ENCODE results near the gene FUT8.

Gene FUT8

DNA sequence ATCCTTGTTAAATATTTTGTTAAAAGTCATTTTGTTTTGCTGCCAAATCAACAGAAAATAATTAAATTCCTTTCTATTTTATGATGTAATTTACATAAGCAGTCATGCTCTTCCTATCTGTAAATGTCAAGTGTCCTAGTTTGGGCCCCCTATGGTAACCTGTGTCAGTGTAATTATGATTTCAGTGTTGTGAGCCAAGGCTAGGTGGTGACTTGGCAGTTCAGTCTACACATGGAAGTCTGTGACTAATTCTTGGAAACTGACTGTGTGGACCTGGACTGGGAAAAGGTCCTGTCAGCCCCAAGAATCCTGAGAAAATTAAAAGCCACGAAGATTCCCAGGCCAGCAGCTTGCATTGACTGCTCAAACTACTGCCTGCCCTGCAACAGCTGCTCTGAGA is 371.0 kb downstream of the FUT8 start:
- no peak for DNase-seq

DNA sequence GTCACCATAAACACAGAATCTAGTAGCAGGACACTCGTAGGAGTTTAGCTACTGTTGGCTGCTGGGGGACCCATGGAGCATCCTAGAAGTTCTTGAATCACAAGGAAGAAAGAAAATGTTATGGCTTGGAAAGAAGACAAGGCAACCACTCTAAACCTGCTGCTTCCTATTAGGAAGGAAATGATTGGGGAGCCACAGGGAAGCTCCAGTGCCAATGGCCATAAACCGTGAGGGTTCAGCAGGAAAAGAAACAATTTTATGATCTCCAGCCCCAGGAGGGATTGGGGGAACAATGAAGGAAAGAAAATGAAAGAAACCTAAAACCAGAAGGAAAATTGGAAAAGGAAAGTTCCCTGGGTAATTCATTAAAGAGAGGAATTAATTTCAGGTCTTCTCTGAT is 372.0 kb downstream of the FUT8 start:
- DNase-seq: no peak

DNA sequence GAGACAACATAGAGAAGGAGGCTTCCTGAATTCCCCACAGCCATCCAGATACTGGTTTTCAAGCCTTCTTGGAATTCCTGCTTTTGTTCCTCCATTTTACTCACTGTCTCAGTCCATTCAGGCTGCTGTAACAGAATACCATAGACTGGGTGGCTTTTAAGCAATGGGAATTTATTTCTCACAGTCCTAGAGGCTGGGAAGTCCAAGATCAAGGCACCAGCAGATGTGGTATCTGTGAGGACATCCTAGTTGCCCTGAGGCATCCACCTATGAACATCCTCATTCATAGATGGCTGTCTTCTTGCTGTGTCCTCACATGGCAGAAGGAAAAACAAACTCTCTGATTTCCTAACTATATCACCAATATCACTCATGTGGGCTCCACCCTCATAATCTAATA is 374.9 kb downstream of the FUT8 start:
- DNase-seq: no peak

DNA sequence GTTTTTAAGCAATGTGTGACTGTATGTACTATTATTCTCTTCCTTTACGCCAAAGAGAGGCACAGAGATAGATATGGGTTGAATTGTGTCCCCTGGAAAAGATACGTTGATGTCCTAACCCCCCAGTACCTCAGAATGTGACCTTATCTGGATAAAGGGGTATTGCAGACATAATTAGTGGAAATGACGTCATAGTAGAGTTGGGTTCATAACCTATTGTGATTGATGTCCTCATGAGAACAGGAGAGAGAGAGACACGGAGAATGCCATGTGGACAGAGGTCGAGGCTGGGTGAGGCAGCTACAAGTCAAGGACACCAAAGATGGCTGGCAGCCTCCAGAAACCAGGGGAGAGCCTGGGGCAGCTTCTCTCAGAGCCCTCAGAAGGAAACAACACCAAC is 376.3 kb downstream of the FUT8 start:
- no peak for DNase-seq

DNA sequence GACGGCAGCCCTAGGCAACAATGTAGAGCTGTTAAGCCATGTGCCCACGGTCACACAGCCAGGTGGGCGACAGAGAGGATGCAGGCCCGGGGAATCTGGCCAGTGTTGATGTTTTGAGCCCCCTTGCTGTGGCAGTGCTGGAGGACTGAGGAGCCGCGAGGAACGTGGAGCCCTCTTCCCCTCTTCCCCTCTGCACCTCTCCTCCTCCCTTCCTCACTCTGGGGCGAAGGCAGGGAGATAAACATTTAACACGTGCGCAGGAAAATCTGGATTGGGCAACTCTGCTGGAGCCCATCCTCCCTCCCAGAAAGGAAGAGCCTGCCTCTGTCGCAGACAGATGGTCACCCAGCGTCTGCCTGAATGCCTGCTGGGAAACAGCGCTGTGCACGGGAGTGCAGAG is 376.8 kb downstream of the FUT8 start:
- DNase-seq: no peak

DNA sequence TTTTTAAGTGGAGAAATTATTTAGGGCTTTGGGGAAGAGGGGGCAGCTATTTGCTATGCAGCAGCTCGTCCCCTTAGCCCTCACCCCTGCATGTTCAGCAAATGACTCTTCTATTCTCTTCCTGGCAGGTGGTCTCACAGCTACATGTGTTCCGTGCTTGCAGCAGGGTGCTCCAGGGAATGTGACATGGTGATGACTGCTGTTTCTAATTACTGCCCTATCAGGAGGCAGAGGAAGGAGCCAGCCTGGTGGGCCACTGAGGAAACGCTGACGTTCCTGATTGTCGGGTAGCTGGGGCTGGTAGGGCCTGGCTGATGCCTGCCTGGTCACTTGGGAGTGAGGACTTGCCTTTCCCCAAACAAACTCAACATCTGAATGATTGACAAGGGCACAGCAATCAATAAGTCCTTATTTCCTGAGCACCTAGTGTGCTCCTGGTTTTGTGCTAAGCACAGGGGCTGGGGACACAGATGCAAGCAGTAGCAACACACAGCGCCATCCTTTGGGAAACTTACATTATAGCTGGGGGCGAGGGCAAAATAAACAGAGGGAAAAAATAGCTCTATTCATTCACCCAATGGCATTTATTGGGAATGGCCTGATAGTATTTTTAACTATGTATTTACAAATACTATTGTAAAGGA is 377.8 kb downstream of the FUT8 start:
- no peak for DNase-seq

DNA sequence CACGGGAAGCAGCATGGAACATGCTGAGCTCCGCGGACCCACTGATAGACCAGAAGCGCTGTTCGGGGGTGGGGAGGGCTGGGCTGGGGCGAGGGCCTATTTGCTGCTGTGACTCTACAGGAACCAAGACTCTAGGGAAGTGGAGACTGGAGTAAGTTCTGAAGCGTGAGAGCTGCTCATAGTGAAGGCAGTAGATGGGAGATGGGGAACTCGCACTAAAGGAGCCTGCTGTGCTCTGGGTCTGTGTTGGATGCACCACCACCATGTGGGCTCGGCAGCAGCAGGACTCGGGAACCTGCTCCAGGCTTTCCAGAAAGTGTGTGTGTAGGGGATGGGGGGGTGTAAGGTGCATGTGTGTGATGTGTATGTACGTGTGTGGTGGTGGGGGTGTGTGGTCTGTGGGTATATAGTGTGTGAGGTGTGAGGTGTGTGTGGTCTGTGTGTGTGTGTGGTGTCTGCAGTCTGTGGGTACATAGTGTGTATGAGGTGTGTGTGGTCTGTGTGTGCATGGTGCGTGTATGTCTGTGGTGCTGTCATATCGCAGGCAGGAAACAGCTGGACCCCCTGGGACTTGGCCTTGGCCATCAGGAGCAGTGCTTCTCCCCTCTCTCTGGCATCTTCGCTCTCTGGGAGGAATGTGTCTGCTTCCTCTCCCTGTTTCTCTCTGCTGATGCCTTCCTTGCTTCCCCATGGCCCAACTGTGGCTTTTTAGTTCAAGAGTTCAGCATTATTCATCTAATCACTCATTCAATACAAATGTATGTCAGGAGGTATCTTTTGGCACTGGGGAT is 378.9 kb downstream of the FUT8 start:
- no peak for DNase-seq

DNA sequence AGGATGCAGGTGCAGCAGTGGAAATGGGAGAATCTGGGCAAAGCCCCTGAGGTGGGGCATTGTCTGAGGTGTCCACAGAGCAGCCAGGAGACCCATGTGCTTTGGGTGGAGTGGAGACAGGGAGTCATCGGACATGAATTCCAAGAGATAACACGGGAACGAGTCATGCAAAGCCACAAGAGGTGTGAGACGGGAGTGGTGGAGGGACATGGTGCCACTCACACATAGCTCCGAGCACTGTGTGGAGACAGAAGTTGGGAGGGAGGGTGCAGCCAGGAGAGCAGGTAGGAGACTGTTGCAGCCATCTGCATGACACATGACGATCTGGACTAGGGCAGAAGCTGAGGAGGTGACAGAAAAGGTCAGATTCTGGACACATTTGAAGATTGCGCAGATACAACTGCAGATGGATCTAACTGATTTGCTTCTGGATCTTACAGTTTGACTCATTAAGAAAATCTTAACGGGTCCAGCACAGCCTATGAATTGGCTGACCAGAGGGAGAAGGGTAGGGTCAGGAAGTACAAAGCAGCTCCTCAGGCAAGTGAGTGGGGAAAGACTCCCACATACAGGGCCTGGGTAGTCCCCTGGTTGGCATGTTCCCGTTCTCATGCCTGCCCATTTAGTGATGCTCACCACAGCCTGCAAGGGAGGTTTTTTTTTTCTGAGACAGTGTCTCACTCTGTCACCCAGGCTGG is 379.8 kb downstream of the FUT8 start:
- no peak for DNase-seq
